GM12873 (cell line): Measurements from ENCODE around the gene TLE3.

Source experiments
- TF ChIP-seq, protein P1 (sequence below): IDR thresholded peaks from 2 replicates; pipeline ENCODE4 v1.5.1; 2012; ENCODE audit warnings: low read depth, mild to moderate bottlenecking, moderate library complexity, low read length, control low read depth; ENCODE audit not compliant: insufficient read depth; ENCODE audit errors: missing control alignments

The TLE3 gene

GRCh38 chr15:69999392-70000085 lies 98.2 kb downstream of the TLE3 start:
- TF ChIP-seq, protein P1, sequence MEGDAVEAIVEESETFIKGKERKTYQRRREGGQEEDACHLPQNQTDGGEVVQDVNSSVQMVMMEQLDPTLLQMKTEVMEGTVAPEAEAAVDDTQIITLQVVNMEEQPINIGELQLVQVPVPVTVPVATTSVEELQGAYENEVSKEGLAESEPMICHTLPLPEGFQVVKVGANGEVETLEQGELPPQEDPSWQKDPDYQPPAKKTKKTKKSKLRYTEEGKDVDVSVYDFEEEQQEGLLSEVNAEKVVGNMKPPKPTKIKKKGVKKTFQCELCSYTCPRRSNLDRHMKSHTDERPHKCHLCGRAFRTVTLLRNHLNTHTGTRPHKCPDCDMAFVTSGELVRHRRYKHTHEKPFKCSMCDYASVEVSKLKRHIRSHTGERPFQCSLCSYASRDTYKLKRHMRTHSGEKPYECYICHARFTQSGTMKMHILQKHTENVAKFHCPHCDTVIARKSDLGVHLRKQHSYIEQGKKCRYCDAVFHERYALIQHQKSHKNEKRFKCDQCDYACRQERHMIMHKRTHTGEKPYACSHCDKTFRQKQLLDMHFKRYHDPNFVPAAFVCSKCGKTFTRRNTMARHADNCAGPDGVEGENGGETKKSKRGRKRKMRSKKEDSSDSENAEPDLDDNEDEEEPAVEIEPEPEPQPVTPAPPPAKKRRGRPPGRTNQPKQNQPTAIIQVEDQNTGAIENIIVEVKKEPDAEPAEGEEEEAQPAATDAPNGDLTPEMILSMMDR: no peak

- TF ChIP-seq, protein P1: no peak
Observed at GRCh38 chr15:69998541-69999391, 99.0 kb downstream of the TLE3 start.

DNA sequence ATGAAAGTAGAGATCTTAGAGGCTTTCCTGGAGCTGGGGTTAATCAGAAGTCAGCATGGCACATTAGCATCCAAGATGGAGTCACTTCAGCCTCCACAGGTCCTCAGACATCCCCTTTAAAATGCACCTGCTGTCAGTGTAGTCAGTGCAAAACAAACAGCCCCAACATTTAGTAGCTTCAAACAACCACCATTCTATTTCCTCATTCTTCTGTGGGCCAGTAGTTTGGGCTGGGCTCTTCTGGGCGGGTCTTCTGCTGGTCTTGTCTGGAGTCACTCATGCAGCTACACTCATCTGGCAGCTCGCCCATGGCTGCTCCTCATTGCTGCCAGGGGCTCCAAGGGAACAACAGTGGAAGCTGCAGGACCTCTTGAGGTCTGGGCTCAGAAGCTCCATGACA lies 99.9 kb downstream of the TLE3 start:
- TF ChIP-seq, protein P1: no peak
